ENCODE measurements around the gene GIMAP5. TPM values are rescaled to one million over a fixed set of nuclear protein-coding genes. Genes with fewer than 3 reads are reported as not detected.

Gene GIMAP5
- polyA plus RNA-seq, 1 of the 3 experiments (the other 2 are of a cell fraction): not detected

DNA sequence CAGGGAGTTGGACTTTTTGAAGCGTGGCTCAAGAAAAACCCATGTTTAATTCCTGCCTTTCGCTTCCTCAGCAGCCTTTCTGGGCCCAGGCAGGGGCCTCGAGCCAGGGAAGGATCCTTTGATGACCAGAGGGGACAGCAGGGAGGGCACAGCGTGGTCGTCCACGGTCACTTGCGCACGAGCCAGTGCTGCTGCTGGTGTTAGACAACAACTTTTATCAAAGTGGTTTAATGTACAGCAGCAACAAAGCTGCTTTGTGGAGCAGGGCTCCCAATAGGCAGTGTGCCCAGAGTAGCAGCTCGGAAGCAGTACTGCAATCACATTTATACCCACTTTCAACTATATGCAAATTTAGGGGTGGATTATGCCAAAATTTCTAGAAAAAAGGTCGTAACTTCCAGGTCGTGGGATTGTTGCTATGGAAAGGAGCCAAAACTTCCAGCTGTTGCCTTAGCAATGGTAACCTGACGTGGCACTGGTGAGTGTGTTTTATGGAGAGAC lies 14.7 kb upstream of the GIMAP5 start:
- no peak for DNase-seq
- Histone ChIP-seq H3K4me2 (no peak overlapping the region), H3K27ac (ENCODE audit: low read depth in 2 of 2, low read length in 1 of 2) (no peak overlapping the region), H3K36me3 (replicated peaks in 1 of 2; ENCODE audit: control insufficient read depth in 1 of 2, insufficient read depth in 2 of 2, low read length in 1 of 2) (no peaks in the 10 kb centered on the region), H4K20me1 (ENCODE audit: insufficient read depth) (no peaks in the 10 kb centered on the region), H2AFZ (ENCODE audit: low read depth) (no peak overlapping the region), H3K9me2 (no peaks in the 10 kb centered on the region), H3K27me3 (ENCODE audit: insufficient read depth) (peaks cover 44% of the 10 kb centered on the region), H3K4me1 (ENCODE audit: control insufficient read depth in 1 of 2, insufficient read depth in 2 of 2, low read depth in 1 of 2, low read length in 1 of 2) (no peaks in the 10 kb centered on the region), H3F3A (replicated peaks; ENCODE audit: insufficient read depth) (no peaks in the 10 kb centered on the region), H3K79me2 (ENCODE audit: insufficient read depth) (no peaks in the 10 kb centered on the region), H3K9ac (no peak overlapping the region), H3K4me3 (ENCODE audit: low read depth in 2 of 2, low read length in 1 of 2) (no peak overlapping the region), H3K9me3 (no peaks in the 10 kb centered on the region)
- TF ChIP-seq, protein P1, sequence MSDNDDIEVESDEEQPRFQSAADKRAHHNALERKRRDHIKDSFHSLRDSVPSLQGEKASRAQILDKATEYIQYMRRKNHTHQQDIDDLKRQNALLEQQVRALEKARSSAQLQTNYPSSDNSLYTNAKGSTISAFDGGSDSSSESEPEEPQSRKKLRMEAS (IDR thresholded peaks at IDR 0.05; ENCODE audit: low read depth): no peak
- TF ChIP-seq YY1 (IDR thresholded peaks at IDR 0.05; ENCODE audit: low read depth) (no peak), SIN3A (IDR thresholded peaks at IDR 0.05; ENCODE audit: borderline replicate concordance, low read depth, low read length) (no peak), RCOR1 (IDR thresholded peaks at IDR 0.05; ENCODE audit: low read length) (no peak), IRF3 (IDR thresholded peaks at IDR 0.05; ENCODE audit: low read depth, low read length) (no peak), SMC3 (IDR thresholded peaks at IDR 0.05; ENCODE audit: low read depth, low read length) (no peak), FOXM1 (IDR thresholded peaks at IDR 0.05; ENCODE audit: low read depth) (no peak), TAF1 (IDR thresholded peaks at IDR 0.05; ENCODE audit: borderline replicate concordance, low read depth, low read length) (no peak), NRF1 (IDR thresholded peaks at IDR 0.05; ENCODE audit: low read depth, low read length) (no peak), MEF2A (IDR thresholded peaks at IDR 0.05; ENCODE audit: borderline replicate concordance, low read depth) (no peak), PBX3 (IDR thresholded peaks at IDR 0.05) (no peak), MXI1 (IDR thresholded peaks at IDR 0.05; ENCODE audit: low read depth, low read length) (no peak), JUND (IDR thresholded peaks at IDR 0.05) (no peak), EP300 (IDR thresholded peaks at IDR 0.05; ENCODE audit: borderline replicate concordance in 1 of 2, low read depth in 1 of 2, low read length in 1 of 2) (no peak), RXRA (IDR thresholded peaks at IDR 0.05; ENCODE audit: borderline replicate concordance, low read depth) (no peak), RFX5 (IDR thresholded peaks at IDR 0.05; ENCODE audit: low read length) (no peak)
- TF ChIP-seq, protein P2, sequence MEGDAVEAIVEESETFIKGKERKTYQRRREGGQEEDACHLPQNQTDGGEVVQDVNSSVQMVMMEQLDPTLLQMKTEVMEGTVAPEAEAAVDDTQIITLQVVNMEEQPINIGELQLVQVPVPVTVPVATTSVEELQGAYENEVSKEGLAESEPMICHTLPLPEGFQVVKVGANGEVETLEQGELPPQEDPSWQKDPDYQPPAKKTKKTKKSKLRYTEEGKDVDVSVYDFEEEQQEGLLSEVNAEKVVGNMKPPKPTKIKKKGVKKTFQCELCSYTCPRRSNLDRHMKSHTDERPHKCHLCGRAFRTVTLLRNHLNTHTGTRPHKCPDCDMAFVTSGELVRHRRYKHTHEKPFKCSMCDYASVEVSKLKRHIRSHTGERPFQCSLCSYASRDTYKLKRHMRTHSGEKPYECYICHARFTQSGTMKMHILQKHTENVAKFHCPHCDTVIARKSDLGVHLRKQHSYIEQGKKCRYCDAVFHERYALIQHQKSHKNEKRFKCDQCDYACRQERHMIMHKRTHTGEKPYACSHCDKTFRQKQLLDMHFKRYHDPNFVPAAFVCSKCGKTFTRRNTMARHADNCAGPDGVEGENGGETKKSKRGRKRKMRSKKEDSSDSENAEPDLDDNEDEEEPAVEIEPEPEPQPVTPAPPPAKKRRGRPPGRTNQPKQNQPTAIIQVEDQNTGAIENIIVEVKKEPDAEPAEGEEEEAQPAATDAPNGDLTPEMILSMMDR (IDR thresholded peaks at IDR 0.05): no peak
- TF ChIP-seq, protein P3, sequence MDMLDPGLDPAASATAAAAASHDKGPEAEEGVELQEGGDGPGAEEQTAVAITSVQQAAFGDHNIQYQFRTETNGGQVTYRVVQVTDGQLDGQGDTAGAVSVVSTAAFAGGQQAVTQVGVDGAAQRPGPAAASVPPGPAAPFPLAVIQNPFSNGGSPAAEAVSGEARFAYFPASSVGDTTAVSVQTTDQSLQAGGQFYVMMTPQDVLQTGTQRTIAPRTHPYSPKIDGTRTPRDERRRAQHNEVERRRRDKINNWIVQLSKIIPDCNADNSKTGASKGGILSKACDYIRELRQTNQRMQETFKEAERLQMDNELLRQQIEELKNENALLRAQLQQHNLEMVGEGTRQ (IDR thresholded peaks at IDR 0.05; ENCODE audit: borderline replicate concordance, low read depth, low read length): no peak
- TF ChIP-seq, protein P4, sequence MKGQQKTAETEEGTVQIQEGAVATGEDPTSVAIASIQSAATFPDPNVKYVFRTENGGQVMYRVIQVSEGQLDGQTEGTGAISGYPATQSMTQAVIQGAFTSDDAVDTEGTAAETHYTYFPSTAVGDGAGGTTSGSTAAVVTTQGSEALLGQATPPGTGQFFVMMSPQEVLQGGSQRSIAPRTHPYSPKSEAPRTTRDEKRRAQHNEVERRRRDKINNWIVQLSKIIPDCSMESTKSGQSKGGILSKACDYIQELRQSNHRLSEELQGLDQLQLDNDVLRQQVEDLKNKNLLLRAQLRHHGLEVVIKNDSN (IDR thresholded peaks at IDR 0.05; ENCODE audit: borderline replicate concordance, low read depth): no peak
- ChIA-PET POLR2A (no interaction called here), CTCF (interaction anchor here (0.9 to 1.3 kb wide), 2 partner anchors 11 to 274 kb away, joined by 3 to 5 read pairs; no protein-coding TSS in a partner anchor)
- 16% methylated on average over 12 of the region's 12 CpGs for WGBS (ENCODE audit: low lambda C conversion rate)
